ENCODE measurements around the gene CFAP299.

Gene CFAP299

GRCh38 chr4:80393970-80394250 is 58.4 kb downstream of the CFAP299 start:
- H2BK5ac ChIP-seq (ENCODE audit: low read depth, low read length, poor library complexity): no peak overlapping the region
- H4K12ac ChIP-seq (ENCODE audit: low read depth, low read length): no peak overlapping the region
- H3K36me3 ChIP-seq (ENCODE audit: control insufficient read depth in 1 of 2, insufficient read depth in 2 of 2, low read length in 2 of 2): no peaks in the 10 kb centered on the region
- no CpG with 5 or more reads among the region's 1 CpG for WGBS (ENCODE audit: extremely low coverage, insufficient coverage, insufficient read length)
- no peak overlapping the region for H3K4me3 ChIP-seq (ENCODE audit: low read depth, low read length)
- no peak overlapping the region for H2AFZ ChIP-seq (ENCODE audit: insufficient read depth, low read length, poor library complexity)
- H3K9me3 ChIP-seq (ENCODE audit: insufficient read depth, low read depth, low read length): no peaks in the 10 kb centered on the region
- no peak overlapping the region for H2AK5ac ChIP-seq (ENCODE audit: low read length)
- H3K4me2 ChIP-seq (ENCODE audit: low read length): no peak overlapping the region
- H3K27me3 ChIP-seq (ENCODE audit: insufficient read depth, low read length): no peaks in the 10 kb centered on the region
- H2BK120ac ChIP-seq (ENCODE audit: insufficient read depth, low read length, poor library complexity): no peak overlapping the region
- H3K27ac ChIP-seq (ENCODE audit: low read depth, low read length): no peak overlapping the region
- H3K4me1 ChIP-seq (ENCODE audit: control insufficient read depth in 1 of 2, insufficient read depth in 2 of 2, low read length in 2 of 2): no peaks in the 10 kb centered on the region
- no peak overlapping the region for H3K18ac ChIP-seq (ENCODE audit: low read length)
- no peak overlapping the region for H3K14ac ChIP-seq (ENCODE audit: low read length)
- no peak overlapping the region for H3K23ac ChIP-seq (ENCODE audit: low read length)
- H2BK12ac ChIP-seq (ENCODE audit: low read length): no peak overlapping the region
- no peak for DNase-seq
- no peak overlapping the region for H3K4ac ChIP-seq (ENCODE audit: low read depth, low read length)
- H4K91ac ChIP-seq (ENCODE audit: low read depth, low read length): no peak overlapping the region
- H3K79me1 ChIP-seq (ENCODE audit: low read length): no peaks in the 10 kb centered on the region
- H3K9ac ChIP-seq (ENCODE audit: low read length): no peak overlapping the region
- no peak overlapping the region for H4K8ac ChIP-seq (ENCODE audit: low read depth, low read length)
- no peaks in the 10 kb centered on the region for H3K79me2 ChIP-seq (ENCODE audit: control insufficient read depth, insufficient read depth, low read length, poor library complexity)

- Histone ChIP-seq H3K4me2 (ENCODE audit: low read length) (no peak overlapping the region), H3K27ac (ENCODE audit: low read depth, low read length) (no peak overlapping the region), H3K27me3 (ENCODE audit: insufficient read depth, low read length) (no peaks in the 10 kb centered on the region), H3K9me3 (ENCODE audit: insufficient read depth, low read depth, low read length) (no peaks in the 10 kb centered on the region), H2AFZ (ENCODE audit: insufficient read depth, low read length, poor library complexity) (no peak overlapping the region), H3K36me3 (ENCODE audit: control insufficient read depth in 1 of 2, insufficient read depth in 2 of 2, low read length in 2 of 2) (no peaks in the 10 kb centered on the region), H4K91ac (ENCODE audit: low read depth, low read length) (no peak overlapping the region), H3K14ac (ENCODE audit: low read length) (no peak overlapping the region), H3K4me1 (ENCODE audit: control insufficient read depth in 1 of 2, insufficient read depth in 2 of 2, low read length in 2 of 2) (no peaks in the 10 kb centered on the region), H2BK5ac (ENCODE audit: low read depth, low read length, poor library complexity) (no peak overlapping the region), H3K9ac (ENCODE audit: low read length) (no peak overlapping the region), H3K79me1 (ENCODE audit: low read length) (no peaks in the 10 kb centered on the region), H2BK120ac (ENCODE audit: insufficient read depth, low read length, poor library complexity) (no peak overlapping the region), H3K23ac (ENCODE audit: low read length) (no peak overlapping the region), H2AK5ac (ENCODE audit: low read length) (no peak overlapping the region), H3K4me3 (ENCODE audit: low read depth, low read length) (no peak overlapping the region), H2BK12ac (ENCODE audit: low read length) (no peak overlapping the region), H4K12ac (ENCODE audit: low read depth, low read length) (no peak overlapping the region), H3K18ac (ENCODE audit: low read length) (no peak overlapping the region), H3K4ac (ENCODE audit: low read depth, low read length) (no peak overlapping the region), H3K79me2 (ENCODE audit: control insufficient read depth, insufficient read depth, low read length, poor library complexity) (no peaks in the 10 kb centered on the region), H4K8ac (ENCODE audit: low read depth, low read length) (no peak overlapping the region)
- whole genome bisulfite sequencing (ENCODE audit: extremely low coverage, insufficient coverage, insufficient read length): no CpG with 5 or more reads among the region's 4 CpGs
- DNase-seq: no peak
Measured at GRCh38 chr4:80407246-80407645, 71.7 kb downstream of the CFAP299 start.

GRCh38 chr4:80409809-80410208 is 74.3 kb downstream of the CFAP299 start:
- Histone ChIP-seq H3K79me2 (ENCODE audit: control insufficient read depth, insufficient read depth, low read length, poor library complexity) (no peaks in the 10 kb centered on the region), H3K36me3 (ENCODE audit: control insufficient read depth in 1 of 2, insufficient read depth in 2 of 2, low read length in 2 of 2) (no peaks in the 10 kb centered on the region), H4K8ac (ENCODE audit: low read depth, low read length) (no peak overlapping the region), H3K14ac (ENCODE audit: low read length) (no peak overlapping the region), H3K4me2 (ENCODE audit: low read length) (no peak overlapping the region), H3K4me3 (ENCODE audit: low read depth, low read length) (no peak overlapping the region), H3K23ac (ENCODE audit: low read length) (no peak overlapping the region), H3K9ac (ENCODE audit: low read length) (no peak overlapping the region), H4K91ac (ENCODE audit: low read depth, low read length) (no peak overlapping the region), H3K18ac (ENCODE audit: low read length) (no peak overlapping the region), H4K12ac (ENCODE audit: low read depth, low read length) (no peak overlapping the region), H3K79me1 (ENCODE audit: low read length) (no peaks in the 10 kb centered on the region), H2AFZ (ENCODE audit: insufficient read depth, low read length, poor library complexity) (no peak overlapping the region), H3K9me3 (ENCODE audit: insufficient read depth, low read depth, low read length) (no peaks in the 10 kb centered on the region), H2BK12ac (ENCODE audit: low read length) (no peak overlapping the region), H2BK5ac (ENCODE audit: low read depth, low read length, poor library complexity) (no peak overlapping the region), H3K27me3 (ENCODE audit: insufficient read depth, low read length) (no peaks in the 10 kb centered on the region), H2BK120ac (ENCODE audit: insufficient read depth, low read length, poor library complexity) (no peak overlapping the region), H3K27ac (ENCODE audit: low read depth, low read length) (no peak overlapping the region), H2AK5ac (ENCODE audit: low read length) (no peak overlapping the region), H3K4me1 (ENCODE audit: control insufficient read depth in 1 of 2, insufficient read depth in 2 of 2, low read length in 2 of 2) (no peaks in the 10 kb centered on the region), H3K4ac (ENCODE audit: low read depth, low read length) (no peak overlapping the region)
- WGBS (ENCODE audit: extremely low coverage, insufficient coverage, insufficient read length): no CpG with 5 or more reads among the region's 2 CpGs
- DNase-seq: no peak

- no peak overlapping the region for H2BK12ac ChIP-seq (ENCODE audit: low read length)
- H4K91ac ChIP-seq (ENCODE audit: low read depth, low read length): no peak overlapping the region
- no peak for DNase-seq
- no peaks in the 10 kb centered on the region for H3K79me1 ChIP-seq (ENCODE audit: low read length)
- no peak overlapping the region for H4K8ac ChIP-seq (ENCODE audit: low read depth, low read length)
- H2BK120ac ChIP-seq (ENCODE audit: insufficient read depth, low read length, poor library complexity): no peak overlapping the region
- H2AK5ac ChIP-seq (ENCODE audit: low read length): no peak overlapping the region
- WGBS (ENCODE audit: extremely low coverage, insufficient coverage, insufficient read length): no CpG with 5 or more reads among the region's 2 CpGs
- no peak overlapping the region for H4K12ac ChIP-seq (ENCODE audit: low read depth, low read length)
- no peak overlapping the region for H3K9ac ChIP-seq (ENCODE audit: low read length)
- H3K36me3 ChIP-seq (ENCODE audit: control insufficient read depth in 1 of 2, insufficient read depth in 2 of 2, low read length in 2 of 2): no peaks in the 10 kb centered on the region
- H3K4ac ChIP-seq (ENCODE audit: low read depth, low read length): no peak overlapping the region
- H2AFZ ChIP-seq (ENCODE audit: insufficient read depth, low read length, poor library complexity): no peak overlapping the region
- no peaks in the 10 kb centered on the region for H3K79me2 ChIP-seq (ENCODE audit: control insufficient read depth, insufficient read depth, low read length, poor library complexity)
- no peak overlapping the region for H3K4me2 ChIP-seq (ENCODE audit: low read length)
- no peak overlapping the region for H3K27ac ChIP-seq (ENCODE audit: low read depth, low read length)
- no peak overlapping the region for H2BK5ac ChIP-seq (ENCODE audit: low read depth, low read length, poor library complexity)
- no peaks in the 10 kb centered on the region for H3K27me3 ChIP-seq (ENCODE audit: insufficient read depth, low read length)
- no peaks in the 10 kb centered on the region for H3K4me1 ChIP-seq (ENCODE audit: control insufficient read depth in 1 of 2, insufficient read depth in 2 of 2, low read length in 2 of 2)
- no peaks in the 10 kb centered on the region for H3K9me3 ChIP-seq (ENCODE audit: insufficient read depth, low read depth, low read length)
- no peak overlapping the region for H3K18ac ChIP-seq (ENCODE audit: low read length)
- H3K23ac ChIP-seq (ENCODE audit: low read length): no peak overlapping the region
- no peak overlapping the region for H3K14ac ChIP-seq (ENCODE audit: low read length)
- H3K4me3 ChIP-seq (ENCODE audit: low read depth, low read length): no peak overlapping the region
Measured at GRCh38 chr4:80412322-80412721, 76.8 kb downstream of the CFAP299 start.

GRCh38 chr4:80413086-80413485 is 77.6 kb downstream of the CFAP299 start:
- Histone ChIP-seq H3K9me3 (ENCODE audit: insufficient read depth, low read depth, low read length) (no peaks in the 10 kb centered on the region), H3K27ac (ENCODE audit: low read depth, low read length) (no peak overlapping the region), H3K18ac (ENCODE audit: low read length) (no peak overlapping the region), H2BK5ac (ENCODE audit: low read depth, low read length, poor library complexity) (no peak overlapping the region), H3K4me1 (ENCODE audit: control insufficient read depth in 1 of 2, insufficient read depth in 2 of 2, low read length in 2 of 2) (no peaks in the 10 kb centered on the region), H3K14ac (ENCODE audit: low read length) (no peak overlapping the region), H4K91ac (ENCODE audit: low read depth, low read length) (no peak overlapping the region), H3K9ac (ENCODE audit: low read length) (no peak overlapping the region), H4K8ac (ENCODE audit: low read depth, low read length) (no peak overlapping the region), H2AK5ac (ENCODE audit: low read length) (no peak overlapping the region), H2BK12ac (ENCODE audit: low read length) (no peak overlapping the region), H2BK120ac (ENCODE audit: insufficient read depth, low read length, poor library complexity) (no peak overlapping the region), H3K4me3 (ENCODE audit: low read depth, low read length) (no peak overlapping the region), H3K27me3 (ENCODE audit: insufficient read depth, low read length) (no peaks in the 10 kb centered on the region), H3K4me2 (ENCODE audit: low read length) (no peak overlapping the region), H3K79me2 (ENCODE audit: control insufficient read depth, insufficient read depth, low read length, poor library complexity) (no peaks in the 10 kb centered on the region), H4K12ac (ENCODE audit: low read depth, low read length) (no peak overlapping the region), H3K23ac (ENCODE audit: low read length) (no peak overlapping the region), H3K4ac (ENCODE audit: low read depth, low read length) (no peak overlapping the region), H2AFZ (ENCODE audit: insufficient read depth, low read length, poor library complexity) (no peak overlapping the region), H3K36me3 (ENCODE audit: control insufficient read depth in 1 of 2, insufficient read depth in 2 of 2, low read length in 2 of 2) (no peaks in the 10 kb centered on the region), H3K79me1 (ENCODE audit: low read length) (no peaks in the 10 kb centered on the region)
- DNase-seq: peak; percentile 90 to 93
- no CpG with 5 or more reads among the region's 2 CpGs for WGBS (ENCODE audit: extremely low coverage, insufficient coverage, insufficient read length)
